CD4-positive, alpha-beta T cell (primary cell): ENCODE results near the gene ZNF581. TPM values are rescaled to one million over a fixed set of nuclear protein-coding genes. Genes with fewer than 3 reads are reported as not detected.

ENCODE experiments used
- ATAC-seq: fragments of 200-7000 bp; cut with Tn5 transposase; one replicate; pipeline ENCODE4 v1.10.0; 2022; ENCODE audit warnings: mild to moderate bottlenecking; ENCODE audit not compliant: poor library complexity
- CTCF ChIA-PET: fragments of 350-600 bp; sonication (Branson Sonifier 250); formaldehyde crosslinking; loops from one replicate; lab custom pipeline; 2021; ENCODE audit warnings: antibody characterized with exemption, inconsistent platforms; lab: Charles Lee
- POLR2A ChIA-PET: fragments of 350-600 bp; sonication (Branson Sonifier 250); formaldehyde crosslinking; loops from one replicate; lab custom pipeline; 2021; ENCODE audit warnings: antibody characterized with exemption, inconsistent platforms; lab: Charles Lee
- DNase-seq, 14 experiments: peaks; one replicate each; pipeline ENCODE4 v3.0.0-alpha.2; 2013 to 2020; ENCODE audit warnings: mixed read lengths in 2 of 14
- H3K27ac ChIP-seq, 2 donors: one replicate each; pipeline versions ENCODE4 v1.5.1 to v1.7.0; 2013; ENCODE audit warnings: low read length in 2 of 2, low read depth in 1 of 2, mild to moderate bottlenecking in 1 of 2
- H3K27me3 ChIP-seq, 2 experiments: 1 replicate in 1 of 2; 2 replicates in 1 of 2; pipeline versions ENCODE4 v1.6.1 to v1.7.0; 2013; ENCODE audit warnings: low read length in 2 of 2, control low read depth in 1 of 2, mild to moderate bottlenecking in 1 of 2, moderate library complexity in 1 of 2; ENCODE audit not compliant: insufficient read depth in 2 of 2, control insufficient read depth in 1 of 2
- H3K36me3 ChIP-seq: one replicate; pipeline ENCODE4 v1.6.1; 2013; ENCODE audit warnings: low read length, control low read depth; ENCODE audit not compliant: insufficient read depth
- H3K4me1 ChIP-seq: one replicate; pipeline ENCODE4 v1.6.1; 2013; ENCODE audit warnings: low read length, control low read depth; ENCODE audit not compliant: insufficient read depth
- H3K4me3 ChIP-seq: one replicate; pipeline ENCODE4 v1.5.1; 2013; ENCODE audit warnings: mild to moderate bottlenecking, low read length, moderate library complexity
- H3K9me3 ChIP-seq, 2 experiments: 1 replicate in 1 of 2; 2 replicates in 1 of 2; pipeline versions ENCODE4 v1.6.1 to v1.7.0; 2013; ENCODE audit warnings: low read length in 2 of 2, mild to moderate bottlenecking in 2 of 2, control low read depth in 1 of 2, moderate library complexity in 1 of 2; ENCODE audit not compliant: control insufficient read depth in 1 of 2, insufficient read depth in 1 of 2
- H3K27ac Mint-ChIP-seq: one replicate; pipeline ENCODE4 v1.8.0; 2020; ENCODE audit warnings: mixed read lengths
- H3K27me3 Mint-ChIP-seq: one replicate; pipeline ENCODE4 v1.8.0; 2021; ENCODE audit warnings: mixed read lengths
- H3K36me3 Mint-ChIP-seq: one replicate; pipeline ENCODE4 v1.8.0; 2021; ENCODE audit warnings: low read depth, mixed read lengths
- H3K4me1 Mint-ChIP-seq: one replicate; pipeline ENCODE4 v1.8.0; 2021; ENCODE audit warnings: low read depth, mixed read lengths
- H3K4me3 Mint-ChIP-seq: one replicate; pipeline ENCODE4 v1.8.0; 2020; ENCODE audit warnings: mild to moderate bottlenecking, mixed read lengths
- H3K9me3 Mint-ChIP-seq: one replicate; pipeline ENCODE4 v1.8.0; 2020; ENCODE audit warnings: mixed read lengths
- intact Hi-C, 2 experiments: fragments of 100-400 bp; cut with DNase I in 1 of 2; cut with micrococcal nuclease in 1 of 2; formaldehyde crosslinking; loops; one replicate each; pipeline versions ENCODE4 v1.15.1 to v1.9.0; 2023 to 2025; cut with DNase I, micrococcal nuclease
- total RNA-seq, 174 experiments: library from RNA in 2 of 174; stranded (reverse) in 2 of 174; gene quantifications; one replicate each; pipeline ENCODE4 v1.2.3 and lab custom pipeline; 2021 to 2026
- TF ChIP-seq, protein P1 (sequence below): fragments of 200-600 bp; IDR thresholded peaks from one replicate; pipeline ENCODE4 v1.8.0; 2022; ENCODE audit warnings: antibody characterized with exemption, mild to moderate bottlenecking

ZNF581 gene
- total RNA-seq, 2 experiments from 2014 or later: 23.1 to 24.7 TPM

DNA sequence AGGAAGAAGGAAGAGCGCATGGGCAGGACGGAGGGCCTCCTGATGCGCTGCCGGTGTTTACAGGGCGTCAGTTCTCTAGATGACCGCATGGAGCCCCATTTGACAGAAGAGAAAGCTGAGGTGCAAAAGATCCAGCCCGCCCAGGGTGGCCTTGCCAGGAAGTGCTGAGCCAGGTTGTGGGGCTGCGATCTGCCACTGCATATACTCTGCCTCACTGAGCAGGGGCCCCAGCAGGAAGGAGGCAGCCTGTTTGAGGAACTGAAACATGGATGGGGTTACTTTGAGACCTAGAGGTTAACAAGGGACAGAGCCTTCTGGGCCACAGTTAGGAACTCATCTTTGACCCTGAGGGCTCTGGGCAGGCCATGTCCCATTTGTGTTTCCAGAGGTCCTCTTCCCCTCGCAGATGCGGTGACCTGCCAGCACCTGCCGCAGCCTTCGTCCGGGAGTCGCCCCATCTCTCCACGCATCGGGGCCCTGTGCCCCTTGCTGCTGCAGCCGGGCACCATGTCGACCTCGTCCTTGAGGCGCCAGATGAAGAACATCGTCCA lies 34.7 kb downstream of the ZNF581 start:
- Histone ChIP-seq H3K9me3 (no peaks in the 10 kb centered on the region), H3K36me3 (peaks cover 60% of the 10 kb centered on the region), H3K4me1 (peaks cover 63% of the 10 kb centered on the region), H3K4me3 (no peak overlapping the region), H3K27me3 (no peaks in the 10 kb centered on the region), H3K27ac (no peak overlapping the region)
- Mint-ChIP-seq H3K9me3 (no peaks in the 10 kb centered on the region), H3K27ac (peak overlapping the region; percentile 90), H3K27me3 (no peaks in the 10 kb centered on the region), H3K36me3 (peaks cover 76% of the 10 kb centered on the region), H3K4me3 (peak overlapping the region; percentile 78), H3K4me1 (peaks cover 38% of the 10 kb centered on the region)
- CTCF ChIA-PET: no interaction called here
- ATAC-seq (no peak), DNase-seq (peak in 3 of 14 experiments; percentile 26 to 54 (median 42))
- TF ChIP-seq, protein P1, sequence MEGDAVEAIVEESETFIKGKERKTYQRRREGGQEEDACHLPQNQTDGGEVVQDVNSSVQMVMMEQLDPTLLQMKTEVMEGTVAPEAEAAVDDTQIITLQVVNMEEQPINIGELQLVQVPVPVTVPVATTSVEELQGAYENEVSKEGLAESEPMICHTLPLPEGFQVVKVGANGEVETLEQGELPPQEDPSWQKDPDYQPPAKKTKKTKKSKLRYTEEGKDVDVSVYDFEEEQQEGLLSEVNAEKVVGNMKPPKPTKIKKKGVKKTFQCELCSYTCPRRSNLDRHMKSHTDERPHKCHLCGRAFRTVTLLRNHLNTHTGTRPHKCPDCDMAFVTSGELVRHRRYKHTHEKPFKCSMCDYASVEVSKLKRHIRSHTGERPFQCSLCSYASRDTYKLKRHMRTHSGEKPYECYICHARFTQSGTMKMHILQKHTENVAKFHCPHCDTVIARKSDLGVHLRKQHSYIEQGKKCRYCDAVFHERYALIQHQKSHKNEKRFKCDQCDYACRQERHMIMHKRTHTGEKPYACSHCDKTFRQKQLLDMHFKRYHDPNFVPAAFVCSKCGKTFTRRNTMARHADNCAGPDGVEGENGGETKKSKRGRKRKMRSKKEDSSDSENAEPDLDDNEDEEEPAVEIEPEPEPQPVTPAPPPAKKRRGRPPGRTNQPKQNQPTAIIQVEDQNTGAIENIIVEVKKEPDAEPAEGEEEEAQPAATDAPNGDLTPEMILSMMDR: no peak
- POLR2A ChIA-PET: no interaction called here
- intact Hi-C loops: loop anchor here in 1 of 2 experiments (10.0 kb wide), 1 partner anchor 637 kb away; the partner anchor contains the start of gene ZSCAN5A

- H3K4me1 Mint-ChIP-seq: peaks cover 40% of the 10 kb centered on the region
- H3K36me3 Mint-ChIP-seq: peaks cover 78% of the 10 kb centered on the region
- Histone ChIP-seq H3K36me3 (peaks cover 64% of the 10 kb centered on the region), H3K27ac (no peak overlapping the region), H3K9me3 (no peaks in the 10 kb centered on the region), H3K4me3 (no peak overlapping the region), H3K4me1 (peaks cover 58% of the 10 kb centered on the region), H3K27me3 (no peaks in the 10 kb centered on the region)
- H3K27me3 Mint-ChIP-seq: no peaks in the 10 kb centered on the region
- ATAC-seq (no peak), DNase-seq (no peak)
- no peaks in the 10 kb centered on the region for H3K9me3 Mint-ChIP-seq
- POLR2A ChIA-PET: no interaction called here
- peak overlapping the region; percentile 27 for H3K27ac Mint-ChIP-seq
- CTCF ChIA-PET: no interaction called here
- peak overlapping the region; percentile 20 for H3K4me3 Mint-ChIP-seq
- intact Hi-C loops: loop anchor here in 1 of 2 experiments (5.0 to 10.0 kb wide), 2 partner anchors 32 to 635 kb away; partner anchors contain the start of genes CCDC106 and ZSCAN5A
- TF ChIP-seq, protein P1: no peak
These were observed 36.2 kb downstream of the ZNF581 start for GRCh38 chr19:55679343-55680257.

DNA sequence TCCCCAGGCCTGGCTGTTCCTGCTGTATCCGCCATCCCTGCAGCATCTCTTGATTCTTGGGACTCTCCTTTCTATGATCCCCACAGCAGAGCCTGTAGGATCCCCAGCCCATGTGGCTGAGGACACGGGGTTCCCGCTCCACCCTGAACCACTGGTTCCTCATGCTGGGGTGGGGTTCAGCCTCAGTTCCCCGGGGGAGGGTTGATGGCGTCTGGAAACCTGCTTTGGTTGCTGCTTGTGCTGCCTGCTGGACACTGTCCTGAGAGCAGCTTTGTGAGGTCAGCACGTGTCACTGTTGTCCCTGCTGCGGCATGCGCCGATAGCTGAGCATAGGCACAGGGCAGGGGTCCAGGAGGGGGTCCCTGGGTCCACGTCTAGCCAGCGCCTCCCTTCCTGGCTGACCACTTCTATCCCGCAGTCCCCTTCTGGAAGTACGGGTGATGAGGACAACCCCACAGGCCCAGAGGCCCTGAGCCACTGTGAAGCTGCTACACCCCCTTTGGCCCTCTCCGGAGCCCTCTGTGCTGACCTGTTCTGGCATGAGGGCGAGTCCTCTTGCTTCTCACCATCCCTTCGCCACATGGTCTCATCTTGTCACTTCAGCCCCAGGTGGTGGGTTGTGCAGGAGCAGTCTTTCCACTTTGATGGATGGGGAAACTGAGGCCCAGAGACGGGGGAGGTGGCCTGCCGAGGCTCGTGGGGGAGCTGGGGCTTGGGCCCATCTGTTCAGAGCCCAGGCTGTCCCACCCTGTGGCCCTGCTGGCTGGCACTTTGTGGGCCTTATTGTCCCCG lies 37.1 kb downstream of the ZNF581 start:
- TF ChIP-seq, protein P1: no peak

More for the DNA sequence above, 37.1 kb downstream of the ZNF581 start:
- no peak overlapping the region for H3K4me3 ChIP-seq
- H3K36me3 ChIP-seq: peaks cover 72% of the 10 kb centered on the region
- ChIA-PET CTCF (no interaction called here), POLR2A (no interaction called here)
- ATAC-seq (no peak), DNase-seq (no peak)
- no peaks in the 10 kb centered on the region for H3K9me3 Mint-ChIP-seq
- no peak overlapping the region for H3K27ac Mint-ChIP-seq
- peaks cover 56% of the 10 kb centered on the region for H3K4me1 ChIP-seq
- no peaks in the 10 kb centered on the region for H3K27me3 Mint-ChIP-seq
- H3K27me3 ChIP-seq: no peaks in the 10 kb centered on the region
- H3K27ac ChIP-seq: no peak overlapping the region
- H3K9me3 ChIP-seq: no peaks in the 10 kb centered on the region
- peaks cover 40% of the 10 kb centered on the region for H3K4me1 Mint-ChIP-seq
- intact Hi-C loops: loop anchor here in 1 of 2 experiments (5.0 kb wide), 1 partner anchor 33 kb away; the partner anchor contains the start of gene CCDC106
- peaks cover 81% of the 10 kb centered on the region for H3K36me3 Mint-ChIP-seq
- H3K4me3 Mint-ChIP-seq: peak overlapping the region; percentile 20
